ENCODE measurements around the gene PCSK4.
A peak's percentile ranks its signal among the peaks of the same experiment; 100 is the strongest.

The PCSK4 gene

DNA sequence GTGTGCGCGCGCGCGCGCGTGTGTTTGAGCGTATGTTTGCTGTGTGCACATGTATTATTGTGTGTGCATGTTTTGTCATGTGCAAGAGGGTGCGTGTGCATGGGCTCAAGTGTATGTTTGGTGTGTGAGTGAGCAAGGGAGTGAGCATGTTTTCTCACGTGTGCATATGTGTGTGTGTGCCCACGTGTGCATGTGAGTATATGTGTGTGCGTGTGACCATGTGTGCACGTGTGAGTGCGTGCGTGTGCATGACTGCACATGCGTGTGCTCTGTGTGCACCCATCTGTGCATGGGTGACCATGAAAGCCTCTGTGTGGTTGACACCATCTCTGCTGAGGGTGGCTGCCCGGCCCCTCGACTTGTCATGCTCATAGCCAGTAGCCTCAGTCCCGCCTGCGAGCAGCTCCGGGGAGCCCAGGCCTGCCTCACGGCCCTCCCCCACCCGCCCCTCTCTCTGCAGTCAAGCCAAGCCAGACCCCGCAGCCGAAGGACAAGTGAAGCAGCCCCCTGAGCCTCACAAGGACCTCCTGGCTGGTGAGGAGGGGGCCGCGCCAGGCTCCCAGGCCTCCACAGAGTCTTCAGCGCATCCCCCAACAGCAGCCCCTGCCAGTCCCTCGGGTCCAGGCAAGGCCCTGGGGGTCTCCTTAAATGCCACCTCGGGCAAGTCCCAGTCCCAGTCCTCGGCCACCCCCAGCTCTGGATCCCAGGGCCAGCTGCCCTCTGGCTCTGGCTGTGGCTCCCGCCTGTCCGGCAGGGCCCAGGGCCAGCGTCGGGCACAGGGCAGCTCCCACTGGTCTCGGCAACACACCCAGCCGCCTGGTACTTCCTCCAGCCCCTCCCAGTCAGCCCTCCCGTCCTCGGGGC lies 6.8 kb upstream of the PCSK4 start:
- H3K4me3 ChIP-seq, result no peak overlapping the region
- peaks cover 15 to 37% (median 26%) of the 10 kb centered on the region in 10 experiments for H3K4me1 ChIP-seq
- TF ChIP-seq Cebpa-rat (IDR thresholded peaks at IDR 0.05), result no peak
- peak overlapping the region in 4 of 11 experiments; percentile 26 to 62 (median 38); a peak in 7 of 22 replicates for H3K27ac ChIP-seq
- H3K4me2 ChIP-seq, result peak overlapping the region; percentile 56 to 93 (median 82); a peak in 21 of 22 replicates
- H4K20me1 ChIP-seq, result peaks cover 0 to 15% (median 0%) of the 10 kb centered on the region in 11 experiments; a peak in 3 of 22 replicates
- H3K9ac ChIP-seq, result peak overlapping the region in 5 of 11 experiments; percentile 18 to 59 (median 35); a peak in 7 of 22 replicates
- H3K36me3 ChIP-seq, result no peaks in the 10 kb centered on the region
- H3K9me3 ChIP-seq (replicated peaks in 1 of 11), result peaks cover 0 to 15% (median 9%) of the 10 kb centered on the region in 11 experiments; a peak in 15 of 22 replicates
- peaks cover 0 to 3% (median 0%) of the 10 kb centered on the region in 11 experiments; a peak in 2 of 22 replicates for H3K27me3 ChIP-seq

DNA sequence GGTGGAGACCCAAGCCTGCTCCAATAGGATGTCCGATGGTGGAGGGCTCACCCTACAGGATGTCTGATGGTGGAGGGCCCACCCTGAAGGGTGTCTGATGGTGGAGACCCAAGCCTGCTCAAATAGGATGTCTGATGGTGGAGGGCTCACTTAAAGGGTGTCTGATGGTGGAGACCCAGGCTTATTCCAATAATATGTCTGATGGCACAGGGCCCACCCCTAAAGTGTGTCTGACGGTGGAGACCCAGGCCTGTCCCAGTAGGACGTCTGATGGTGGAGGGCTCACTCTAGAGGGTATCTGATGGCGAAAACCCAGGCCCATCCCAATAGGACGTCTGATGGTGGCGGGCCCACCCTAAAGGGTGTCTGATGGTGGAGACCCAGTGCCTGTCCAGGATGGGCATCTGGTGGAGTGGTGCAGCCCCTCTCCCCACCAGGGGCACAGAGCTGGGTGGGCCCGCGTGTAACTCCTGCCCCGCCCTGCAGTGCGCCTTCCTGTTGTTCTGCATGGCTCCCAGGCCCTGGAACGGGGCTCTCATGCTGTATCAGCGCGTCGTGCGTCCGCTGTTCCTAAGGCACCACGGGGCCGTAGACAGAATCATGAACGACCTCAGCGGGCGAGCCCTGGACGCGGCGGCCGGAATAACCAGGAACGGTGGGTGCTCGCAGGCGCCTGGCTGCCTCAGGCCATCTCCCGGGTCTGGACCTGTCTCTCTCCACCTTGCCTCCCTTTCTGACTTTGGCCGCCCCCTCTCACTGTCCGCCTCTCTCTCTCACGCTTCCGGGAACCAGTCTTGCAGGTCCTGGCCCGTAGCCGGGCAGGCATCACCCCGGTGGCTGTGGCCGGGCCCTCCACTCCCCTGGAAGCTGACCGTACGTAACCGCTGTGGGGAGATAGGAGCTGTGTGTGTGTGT lies 5.9 kb upstream of the PCSK4 start:
- H4K20me1 ChIP-seq, result peaks cover 0 to 15% (median 0%) of the 10 kb centered on the region in 11 experiments; a peak in 4 of 22 replicates
- no peaks in the 10 kb centered on the region for H3K36me3 ChIP-seq
- H3K4me1 ChIP-seq, result peaks cover 23 to 42% (median 34%) of the 10 kb centered on the region in 10 experiments
- H3K4me3 ChIP-seq, result no peak overlapping the region
- peak overlapping the region in 6 of 11 experiments; percentile 17 to 89 (median 80); a peak in 4 of 22 replicates for H3K4me2 ChIP-seq
- no peak for TF ChIP-seq Cebpa-rat (IDR thresholded peaks at IDR 0.05)
- no peak overlapping the region for H3K9ac ChIP-seq
- peaks cover 0 to 15% (median 9%) of the 10 kb centered on the region in 11 experiments; a peak in 15 of 22 replicates for H3K9me3 ChIP-seq (replicated peaks in 1 of 11)
- H3K27ac ChIP-seq, result no peak overlapping the region
- H3K27me3 ChIP-seq, result peaks cover 0 to 7% (median 0%) of the 10 kb centered on the region in 11 experiments; a peak in 4 of 22 replicates

DNA sequence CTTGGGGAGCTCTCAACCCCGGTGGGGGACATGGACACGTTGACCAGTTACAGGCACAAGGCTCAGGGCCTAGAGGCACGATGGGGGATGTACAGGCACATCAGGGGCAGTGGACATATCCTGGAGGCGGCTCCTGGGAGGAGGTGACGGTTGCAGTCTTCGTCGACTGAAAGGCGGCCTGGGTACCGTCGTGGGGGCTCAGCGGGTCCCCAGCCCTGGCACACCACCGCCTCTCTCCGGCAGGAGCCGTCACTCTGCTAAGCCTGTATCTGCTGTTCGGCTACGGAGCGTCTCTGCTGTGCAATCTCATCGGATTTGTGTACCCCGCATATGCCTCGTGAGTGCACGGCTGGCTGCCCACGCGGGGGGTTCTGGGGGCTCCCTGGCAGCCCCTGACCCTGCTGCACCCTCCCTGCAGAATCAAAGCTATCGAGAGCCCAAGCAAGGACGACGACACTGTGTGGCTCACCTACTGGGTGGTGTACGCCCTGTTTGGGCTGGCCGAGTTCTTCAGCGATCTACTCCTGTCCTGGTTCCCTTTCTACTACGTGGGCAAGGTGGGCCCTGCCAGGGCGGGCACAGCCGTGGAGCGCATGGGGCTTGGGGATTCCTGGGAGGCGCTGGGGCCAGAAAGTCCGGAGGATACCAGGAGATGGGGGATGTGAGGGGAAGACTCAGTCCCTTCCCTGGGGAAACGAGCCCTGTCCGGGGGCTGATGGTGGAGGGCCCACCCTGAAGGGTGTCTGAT lies 5.1 kb upstream of the PCSK4 start:
- no peaks in the 10 kb centered on the region for H3K36me3 ChIP-seq
- no peak overlapping the region for H3K4me2 ChIP-seq
- peaks cover 0 to 7% (median 0%) of the 10 kb centered on the region in 11 experiments; a peak in 4 of 22 replicates for H3K27me3 ChIP-seq
- peaks cover 0 to 12% (median 7%) of the 10 kb centered on the region in 11 experiments; a peak in 15 of 22 replicates for H3K9me3 ChIP-seq (replicated peaks in 1 of 11)
- H4K20me1 ChIP-seq, result peaks cover 0 to 15% (median 0%) of the 10 kb centered on the region in 11 experiments; a peak in 4 of 22 replicates
- no peak overlapping the region for H3K27ac ChIP-seq
- peaks cover 23 to 40% (median 34%) of the 10 kb centered on the region in 10 experiments for H3K4me1 ChIP-seq
- TF ChIP-seq Cebpa-rat (IDR thresholded peaks at IDR 0.05), result no peak
- no peak overlapping the region for H3K9ac ChIP-seq
- H3K4me3 ChIP-seq, result no peak overlapping the region

DNA sequence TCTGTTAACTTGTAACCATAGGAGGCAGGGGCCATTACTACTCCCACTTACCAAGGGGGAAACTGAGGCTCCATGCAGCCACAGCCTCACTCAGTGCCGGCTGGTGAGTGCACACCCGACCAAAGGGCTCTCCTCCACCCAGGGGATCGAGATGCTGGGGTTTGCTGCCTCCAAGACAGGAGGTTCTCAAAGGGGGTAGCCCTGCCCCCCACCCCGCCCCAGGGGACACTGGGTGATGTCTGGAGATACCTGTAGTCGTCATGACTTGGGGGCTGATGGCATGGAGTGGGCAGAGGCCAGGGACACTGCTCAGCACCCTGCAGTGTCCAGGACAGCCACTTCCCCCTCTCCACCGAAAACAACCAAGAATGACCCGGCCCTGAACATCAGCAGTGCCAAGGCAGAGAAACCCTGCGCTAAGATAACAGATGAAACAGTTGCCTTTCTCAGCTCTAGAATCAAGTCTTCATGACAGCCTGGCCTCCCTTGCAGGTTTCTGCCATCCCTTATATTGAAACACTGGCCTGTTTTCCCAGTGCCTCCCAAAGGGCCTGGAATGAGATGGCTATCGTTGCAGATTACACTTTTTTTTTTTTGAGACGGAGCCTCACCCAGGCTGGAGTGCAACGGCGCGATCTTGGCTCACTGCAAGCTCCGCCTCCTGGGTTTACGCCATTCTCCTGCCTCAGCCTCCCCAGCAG lies 4.1 kb upstream of the PCSK4 start:
- peaks cover 30 to 48% (median 42%) of the 10 kb centered on the region in 10 experiments for H3K4me1 ChIP-seq
- H3K9me3 ChIP-seq (replicated peaks in 1 of 11), result peaks cover 0 to 2% (median 0%) of the 10 kb centered on the region in 11 experiments; a peak in 5 of 22 replicates
- H3K36me3 ChIP-seq, result no peaks in the 10 kb centered on the region
- H3K4me3 ChIP-seq, result no peak overlapping the region
- peaks cover 0 to 7% (median 0%) of the 10 kb centered on the region in 11 experiments; a peak in 4 of 22 replicates for H3K27me3 ChIP-seq
- no peak for TF ChIP-seq Cebpa-rat (IDR thresholded peaks at IDR 0.05)
- H3K4me2 ChIP-seq, result no peak overlapping the region
- H3K27ac ChIP-seq, result no peak overlapping the region
- H4K20me1 ChIP-seq, result peaks cover 0 to 15% (median 0%) of the 10 kb centered on the region in 11 experiments; a peak in 4 of 22 replicates
- H3K9ac ChIP-seq, result no peak overlapping the region

DNA sequence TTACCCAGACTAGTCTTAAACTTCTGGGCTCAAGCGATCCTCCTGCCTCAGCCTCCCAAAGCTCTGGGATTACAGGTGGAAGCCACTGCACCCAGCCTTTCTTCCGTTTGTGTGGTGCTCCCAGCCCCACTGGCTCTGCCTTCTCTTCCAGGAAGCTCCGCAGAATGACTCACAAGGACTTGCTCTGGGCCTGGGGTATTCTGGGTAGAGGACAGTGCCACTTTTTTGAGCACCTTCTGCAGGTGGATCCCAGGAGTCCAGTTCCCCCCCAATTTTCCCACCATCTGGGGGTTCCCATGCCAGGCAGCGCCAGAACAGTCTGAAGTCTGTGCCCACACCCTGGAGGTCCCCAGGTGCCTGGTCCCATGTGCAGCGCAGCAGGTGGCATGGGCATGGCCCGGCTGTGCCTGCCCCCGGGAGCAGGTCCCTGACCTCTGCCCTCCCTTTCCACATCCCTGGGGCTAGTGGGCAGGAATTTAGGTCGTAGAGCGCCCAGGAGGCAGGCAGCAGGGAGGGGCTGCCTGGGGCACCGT lies 2.4 kb upstream of the PCSK4 start:
- no peaks in the 10 kb centered on the region for H3K36me3 ChIP-seq

DNA sequence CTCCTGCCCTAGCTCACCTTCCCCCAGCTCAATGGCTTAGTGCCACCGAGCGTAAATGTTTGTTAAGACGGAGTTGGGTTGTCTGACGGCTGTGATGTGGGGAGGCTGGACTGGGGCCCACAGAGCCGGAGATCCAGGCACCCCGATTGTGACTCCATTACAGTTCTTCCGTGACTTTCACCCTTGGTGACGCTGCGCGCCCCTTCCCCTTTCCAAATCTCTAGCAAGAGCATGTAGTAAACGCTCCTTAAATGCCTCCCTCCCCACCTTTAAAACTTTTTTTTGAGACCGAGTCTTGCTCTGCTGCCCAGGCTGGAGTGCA lies 1.7 kb upstream of the PCSK4 start:
- H3K27me3 ChIP-seq, result peaks cover 0 to 7% (median 0%) of the 10 kb centered on the region in 11 experiments; a peak in 3 of 22 replicates
- H3K4me3 ChIP-seq, result peak overlapping the region in 1 of 10 experiments; percentile 67; a peak in 2 of 20 replicates
- H3K4me2 ChIP-seq, result peak overlapping the region; percentile 78 to 96 (median 92)

More for the DNA sequence above, 2.4 kb upstream of the PCSK4 start:
- peaks cover 0 to 15% (median 0%) of the 10 kb centered on the region in 11 experiments; a peak in 4 of 22 replicates for H4K20me1 ChIP-seq
- no peaks in the 10 kb centered on the region for H3K9me3 ChIP-seq (replicated peaks in 1 of 11)
- TF ChIP-seq Cebpa-rat (IDR thresholded peaks at IDR 0.05), result no peak
- H3K9ac ChIP-seq, result no peak overlapping the region
- H3K4me3 ChIP-seq, result no peak overlapping the region
- H3K4me2 ChIP-seq, result peak overlapping the region in 3 of 11 experiments; percentile 81 to 94 (median 93); a peak in 2 of 22 replicates
- H3K4me1 ChIP-seq, result peaks cover 32 to 50% (median 46%) of the 10 kb centered on the region in 10 experiments
- H3K27ac ChIP-seq, result no peak overlapping the region
- peaks cover 0 to 7% (median 0%) of the 10 kb centered on the region in 11 experiments; a peak in 4 of 22 replicates for H3K27me3 ChIP-seq

More for the DNA sequence above, 1.7 kb upstream of the PCSK4 start:
- no peaks in the 10 kb centered on the region for H3K9me3 ChIP-seq (replicated peaks in 1 of 11)
- peak overlapping the region in 1 of 11 experiments; percentile 66; a peak in 1 of 22 replicates for H3K9ac ChIP-seq
- peaks cover 26 to 43% (median 38%) of the 10 kb centered on the region in 10 experiments for H3K4me1 ChIP-seq
- peaks cover 0 to 10% (median 0%) of the 10 kb centered on the region in 11 experiments; a peak in 3 of 22 replicates for H4K20me1 ChIP-seq
- TF ChIP-seq Cebpa-rat (IDR thresholded peaks at IDR 0.05), result no peak
- no peaks in the 10 kb centered on the region for H3K36me3 ChIP-seq
- H3K27ac ChIP-seq, result no peak overlapping the region
